Measurements from ENCODE around the gene SERPINB6. TPM values are rescaled to one million over a fixed set of nuclear protein-coding genes. Genes with fewer than 3 reads are reported as not detected.

The SERPINB6 gene
- total and polyA plus RNA-seq, 4 donors = 24.0 to 32.4 (median 31.8) TPM

DNA sequence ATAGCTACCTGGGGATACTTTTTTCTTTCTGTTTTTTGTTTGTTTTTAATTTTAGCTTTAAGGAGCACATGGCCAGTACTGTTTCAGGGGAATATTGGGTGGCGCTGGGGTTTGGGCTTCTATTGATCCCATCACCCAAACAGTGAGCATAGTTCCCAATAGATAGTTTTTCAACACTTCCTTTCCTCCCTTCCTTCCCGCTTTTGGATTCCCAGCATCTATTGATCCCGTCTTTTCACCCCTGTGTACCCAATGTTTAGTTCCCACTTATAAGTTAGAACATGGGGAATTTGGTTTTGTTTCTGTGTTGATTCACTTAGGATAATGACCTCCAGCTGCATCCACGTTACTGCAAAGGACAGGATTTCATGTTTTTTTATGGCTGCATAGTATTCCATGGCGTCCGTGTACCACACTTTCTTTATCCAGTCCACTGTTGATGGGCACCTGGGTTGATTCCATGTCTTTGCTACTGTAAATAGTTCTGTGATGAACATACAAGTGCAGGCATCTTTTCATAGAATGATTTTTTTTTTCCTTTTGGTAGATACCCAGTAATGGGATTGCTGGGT, 48.5 kb upstream of the SERPINB6 start:
- WGBS = 94% methylated on average over 6 of the region's 6 CpGs
- peaks cover 0 to 12% (median 1%) of the 10 kb centered on the region in 4 donors for H3K4me1 ChIP-seq (ENCODE audit: control insufficient read depth in 4 of 4, insufficient read depth in 4 of 4, low read length in 3 of 4)
- H3K27ac ChIP-seq (ENCODE audit: low read depth in 1 of 2, low read length in 2 of 2) = no peak overlapping the region
- H3K4me3 ChIP-seq (ENCODE audit: low read depth in 1 of 3, low read length in 3 of 3) = no peak overlapping the region
- H3K36me3 ChIP-seq (ENCODE audit: control insufficient read depth in 4 of 4, insufficient read depth in 3 of 4, low read depth in 1 of 4, low read length in 3 of 4) = peaks cover 9 to 38% (median 32%) of the 10 kb centered on the region in 4 donors
- DNase-seq (ENCODE audit: low spot score) = no peak
- TF ChIP-seq EGR1 (IDR thresholded peaks at IDR 0.05; ENCODE audit: low read depth in 2 of 2) (no peak), RXRA (IDR thresholded peaks at IDR 0.05) (no peak), HNF4A (conservative IDR thresholded peaks at IDR 0.05) (no peak), NR2F2 (IDR thresholded peaks at IDR 0.05) (no peak)
- TF ChIP-seq, protein P1, sequence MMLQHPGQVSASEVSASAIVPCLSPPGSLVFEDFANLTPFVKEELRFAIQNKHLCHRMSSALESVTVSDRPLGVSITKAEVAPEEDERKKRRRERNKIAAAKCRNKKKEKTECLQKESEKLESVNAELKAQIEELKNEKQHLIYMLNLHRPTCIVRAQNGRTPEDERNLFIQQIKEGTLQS (IDR thresholded peaks at IDR 0.05) = no peak
- TF ChIP-seq, protein P2, sequence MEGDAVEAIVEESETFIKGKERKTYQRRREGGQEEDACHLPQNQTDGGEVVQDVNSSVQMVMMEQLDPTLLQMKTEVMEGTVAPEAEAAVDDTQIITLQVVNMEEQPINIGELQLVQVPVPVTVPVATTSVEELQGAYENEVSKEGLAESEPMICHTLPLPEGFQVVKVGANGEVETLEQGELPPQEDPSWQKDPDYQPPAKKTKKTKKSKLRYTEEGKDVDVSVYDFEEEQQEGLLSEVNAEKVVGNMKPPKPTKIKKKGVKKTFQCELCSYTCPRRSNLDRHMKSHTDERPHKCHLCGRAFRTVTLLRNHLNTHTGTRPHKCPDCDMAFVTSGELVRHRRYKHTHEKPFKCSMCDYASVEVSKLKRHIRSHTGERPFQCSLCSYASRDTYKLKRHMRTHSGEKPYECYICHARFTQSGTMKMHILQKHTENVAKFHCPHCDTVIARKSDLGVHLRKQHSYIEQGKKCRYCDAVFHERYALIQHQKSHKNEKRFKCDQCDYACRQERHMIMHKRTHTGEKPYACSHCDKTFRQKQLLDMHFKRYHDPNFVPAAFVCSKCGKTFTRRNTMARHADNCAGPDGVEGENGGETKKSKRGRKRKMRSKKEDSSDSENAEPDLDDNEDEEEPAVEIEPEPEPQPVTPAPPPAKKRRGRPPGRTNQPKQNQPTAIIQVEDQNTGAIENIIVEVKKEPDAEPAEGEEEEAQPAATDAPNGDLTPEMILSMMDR (IDR thresholded peaks at IDR 0.05; ENCODE audit: low read depth, low read length, missing input control) = no peak
- H3K27me3 ChIP-seq (ENCODE audit: control insufficient read depth in 4 of 4, insufficient read depth in 4 of 4, low read length in 3 of 4) = no peaks in the 10 kb centered on the region
- no peaks in the 10 kb centered on the region for H3K9me3 ChIP-seq (ENCODE audit: control insufficient read depth in 4 of 4, low read length in 3 of 4)
- H3K9ac ChIP-seq (ENCODE audit: low read depth in 1 of 2, low read length in 2 of 2) = no peak overlapping the region

DNA sequence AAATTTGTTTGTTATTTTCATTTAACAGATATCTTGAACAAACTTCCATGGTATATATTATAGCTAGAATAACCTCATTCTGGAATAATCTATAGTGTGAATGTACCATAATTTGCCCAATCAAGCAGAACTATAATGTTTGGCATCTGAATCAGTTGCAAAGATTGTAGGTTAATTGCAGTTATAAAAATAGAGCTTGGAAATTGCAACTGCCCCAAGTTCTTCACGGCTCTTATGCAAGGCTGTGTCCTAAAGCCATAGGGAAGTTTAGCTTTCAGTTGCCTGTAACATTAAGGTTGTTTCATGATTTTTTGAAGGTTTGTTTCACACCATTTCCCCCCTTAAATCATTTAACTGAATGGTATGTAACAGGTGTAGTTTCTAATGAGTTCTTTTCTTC, 47.7 kb upstream of the SERPINB6 start:
- DNase-seq (ENCODE audit: low spot score) = no peak
- WGBS = 74% methylated on average over 1 of the region's 1 CpG
- Histone ChIP-seq H3K4me1 (ENCODE audit: control insufficient read depth in 4 of 4, insufficient read depth in 4 of 4, low read length in 3 of 4) (peaks cover 0 to 10% (median 0%) of the 10 kb centered on the region in 4 donors), H3K4me3 (ENCODE audit: low read depth in 1 of 3, low read length in 3 of 3) (no peak overlapping the region), H3K36me3 (ENCODE audit: control insufficient read depth in 4 of 4, insufficient read depth in 3 of 4, low read depth in 1 of 4, low read length in 3 of 4) (peaks cover 9 to 44% (median 36%) of the 10 kb centered on the region in 4 donors), H3K27me3 (ENCODE audit: control insufficient read depth in 4 of 4, insufficient read depth in 4 of 4, low read length in 3 of 4) (no peaks in the 10 kb centered on the region), H3K9ac (ENCODE audit: low read depth in 1 of 2, low read length in 2 of 2) (no peak overlapping the region), H3K9me3 (ENCODE audit: control insufficient read depth in 4 of 4, low read length in 3 of 4) (no peaks in the 10 kb centered on the region), H3K27ac (ENCODE audit: low read depth in 1 of 2, low read length in 2 of 2) (no peak overlapping the region)
- TF ChIP-seq RAD21 (IDR thresholded peaks at IDR 0.05) (no peak), FOXA2 (IDR thresholded peaks at IDR 0.05) (no peak), HNF4A (conservative IDR thresholded peaks at IDR 0.05) (no peak)
- TF ChIP-seq, protein P3, sequence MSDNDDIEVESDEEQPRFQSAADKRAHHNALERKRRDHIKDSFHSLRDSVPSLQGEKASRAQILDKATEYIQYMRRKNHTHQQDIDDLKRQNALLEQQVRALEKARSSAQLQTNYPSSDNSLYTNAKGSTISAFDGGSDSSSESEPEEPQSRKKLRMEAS (IDR thresholded peaks at IDR 0.05) = no peak

DNA sequence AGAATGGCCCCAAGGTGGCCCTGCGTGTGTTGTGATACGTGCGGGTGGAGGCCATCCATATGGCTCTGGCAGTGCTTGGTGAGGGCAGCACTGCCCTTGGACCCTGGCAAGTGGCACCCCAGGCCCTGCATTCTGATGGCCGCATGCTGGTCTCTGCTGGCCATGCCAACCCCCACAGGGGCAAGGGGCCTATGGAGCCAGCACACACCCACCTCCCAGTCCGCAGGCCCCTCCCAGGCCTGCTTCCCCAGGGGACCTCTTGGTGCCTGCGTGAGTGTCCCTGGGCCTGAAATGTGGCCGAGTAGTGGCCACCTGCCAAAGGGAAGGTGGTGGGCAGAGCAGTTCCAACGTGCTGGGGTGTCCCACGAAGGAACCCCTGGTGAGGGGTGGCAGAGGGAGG, 45.9 kb upstream of the SERPINB6 start:
- H3K27ac ChIP-seq (ENCODE audit: low read depth in 1 of 2, low read length in 2 of 2) = no peak overlapping the region
- DNase-seq (ENCODE audit: low spot score) = no peak
- TF ChIP-seq RAD21 (IDR thresholded peaks at IDR 0.05) = no peak
- TF ChIP-seq, protein P4, sequence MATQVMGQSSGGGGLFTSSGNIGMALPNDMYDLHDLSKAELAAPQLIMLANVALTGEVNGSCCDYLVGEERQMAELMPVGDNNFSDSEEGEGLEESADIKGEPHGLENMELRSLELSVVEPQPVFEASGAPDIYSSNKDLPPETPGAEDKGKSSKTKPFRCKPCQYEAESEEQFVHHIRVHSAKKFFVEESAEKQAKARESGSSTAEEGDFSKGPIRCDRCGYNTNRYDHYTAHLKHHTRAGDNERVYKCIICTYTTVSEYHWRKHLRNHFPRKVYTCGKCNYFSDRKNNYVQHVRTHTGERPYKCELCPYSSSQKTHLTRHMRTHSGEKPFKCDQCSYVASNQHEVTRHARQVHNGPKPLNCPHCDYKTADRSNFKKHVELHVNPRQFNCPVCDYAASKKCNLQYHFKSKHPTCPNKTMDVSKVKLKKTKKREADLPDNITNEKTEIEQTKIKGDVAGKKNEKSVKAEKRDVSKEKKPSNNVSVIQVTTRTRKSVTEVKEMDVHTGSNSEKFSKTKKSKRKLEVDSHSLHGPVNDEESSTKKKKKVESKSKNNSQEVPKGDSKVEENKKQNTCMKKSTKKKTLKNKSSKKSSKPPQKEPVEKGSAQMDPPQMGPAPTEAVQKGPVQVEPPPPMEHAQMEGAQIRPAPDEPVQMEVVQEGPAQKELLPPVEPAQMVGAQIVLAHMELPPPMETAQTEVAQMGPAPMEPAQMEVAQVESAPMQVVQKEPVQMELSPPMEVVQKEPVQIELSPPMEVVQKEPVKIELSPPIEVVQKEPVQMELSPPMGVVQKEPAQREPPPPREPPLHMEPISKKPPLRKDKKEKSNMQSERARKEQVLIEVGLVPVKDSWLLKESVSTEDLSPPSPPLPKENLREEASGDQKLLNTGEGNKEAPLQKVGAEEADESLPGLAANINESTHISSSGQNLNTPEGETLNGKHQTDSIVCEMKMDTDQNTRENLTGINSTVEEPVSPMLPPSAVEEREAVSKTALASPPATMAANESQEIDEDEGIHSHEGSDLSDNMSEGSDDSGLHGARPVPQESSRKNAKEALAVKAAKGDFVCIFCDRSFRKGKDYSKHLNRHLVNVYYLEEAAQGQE (IDR thresholded peaks at IDR 0.05) = no peak
- H3K36me3 ChIP-seq (ENCODE audit: control insufficient read depth in 4 of 4, insufficient read depth in 3 of 4, low read depth in 1 of 4, low read length in 3 of 4) = peaks cover 9 to 51% (median 42%) of the 10 kb centered on the region in 4 donors
- H3K9ac ChIP-seq (ENCODE audit: low read depth in 1 of 2, low read length in 2 of 2) = no peak overlapping the region
- H3K4me1 ChIP-seq (ENCODE audit: control insufficient read depth in 4 of 4, insufficient read depth in 4 of 4, low read length in 3 of 4) = peaks cover 0 to 3% (median 1%) of the 10 kb centered on the region in 4 donors
- 92% methylated on average over 9 of the region's 9 CpGs for WGBS
- H3K9me3 ChIP-seq (ENCODE audit: control insufficient read depth in 4 of 4, low read length in 3 of 4) = no peaks in the 10 kb centered on the region
- no peak overlapping the region for H3K4me3 ChIP-seq (ENCODE audit: low read depth in 1 of 3, low read length in 3 of 3)
- no peaks in the 10 kb centered on the region for H3K27me3 ChIP-seq (ENCODE audit: control insufficient read depth in 4 of 4, insufficient read depth in 4 of 4, low read length in 3 of 4)
